NCI-H226 (cell line): ENCODE data around the gene ANKFN1.
A peak's percentile ranks its signal among the peaks of the same experiment; 100 is the strongest.

Source experiments
- DNase-seq: peaks from one replicate; pipeline ENCODE4 v3.0.0-alpha.2; 2015

The ANKFN1 gene

GRCh38 chr17:56152874-56153602 lies at the start of gene ANKFN1:
Gene ANKFN1 (plus strand): TSS chr17:56153475. CDS start chr17:56212668, 59,193 bp downstream.
- DNase-seq, result no peak

DNA sequence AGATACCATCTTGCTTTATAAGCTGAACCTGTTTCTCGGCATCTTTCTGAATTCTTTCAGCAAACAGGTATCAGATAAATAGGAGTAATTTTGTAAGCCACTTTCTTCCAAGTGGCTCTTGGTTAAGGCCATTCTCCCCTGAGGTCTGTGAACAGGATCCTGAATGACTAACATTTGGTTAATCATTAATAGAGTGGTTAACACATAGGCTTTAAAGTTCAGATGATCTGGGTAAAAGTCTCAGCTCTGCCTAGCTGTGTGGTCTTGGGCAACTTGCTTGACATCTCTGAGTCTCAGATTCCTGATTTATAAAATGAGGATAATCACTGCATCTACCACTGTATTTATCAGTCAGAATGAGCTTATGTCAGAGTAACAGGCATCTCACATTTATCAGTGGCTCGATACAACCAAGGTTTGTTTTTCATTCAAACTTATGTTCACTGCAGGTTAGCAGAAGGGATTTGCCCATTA lies 44.4 kb upstream of the ANKFN1 start:
- no peak for DNase-seq

DNA sequence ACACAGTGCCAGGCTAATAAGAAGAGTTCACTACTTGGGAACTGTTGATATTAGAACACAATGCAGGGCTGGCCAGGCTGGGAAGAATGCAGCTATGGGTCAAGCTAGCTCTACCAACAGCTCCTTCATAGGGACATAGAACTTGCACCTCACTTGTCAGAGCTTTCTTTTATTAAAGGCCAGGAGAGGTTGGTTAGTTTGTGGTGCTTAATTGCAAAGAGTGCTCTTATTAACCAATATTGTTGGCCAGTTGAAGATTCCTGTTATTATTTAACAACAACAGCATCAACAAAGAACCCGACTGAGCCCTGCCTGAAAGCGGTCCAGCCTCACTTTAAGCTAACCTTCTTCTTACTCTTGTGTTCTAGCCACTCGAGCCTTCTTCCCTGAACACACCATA lies 43.4 kb upstream of the ANKFN1 start:
- no peak for DNase-seq

GRCh38 chr17:56110463-56111135 lies 42.7 kb upstream of the ANKFN1 start:
- DNase-seq, result no peak

- no peak for DNase-seq
Measured at GRCh38 chr17:56111706-56112485, 41.4 kb upstream of the ANKFN1 start.

GRCh38 chr17:56113486-56113885 lies 39.8 kb upstream of the ANKFN1 start:
- no peak for DNase-seq

- no peak for DNase-seq
Measured at GRCh38 chr17:56114469-56114868, 38.8 kb upstream of the ANKFN1 start.

DNA sequence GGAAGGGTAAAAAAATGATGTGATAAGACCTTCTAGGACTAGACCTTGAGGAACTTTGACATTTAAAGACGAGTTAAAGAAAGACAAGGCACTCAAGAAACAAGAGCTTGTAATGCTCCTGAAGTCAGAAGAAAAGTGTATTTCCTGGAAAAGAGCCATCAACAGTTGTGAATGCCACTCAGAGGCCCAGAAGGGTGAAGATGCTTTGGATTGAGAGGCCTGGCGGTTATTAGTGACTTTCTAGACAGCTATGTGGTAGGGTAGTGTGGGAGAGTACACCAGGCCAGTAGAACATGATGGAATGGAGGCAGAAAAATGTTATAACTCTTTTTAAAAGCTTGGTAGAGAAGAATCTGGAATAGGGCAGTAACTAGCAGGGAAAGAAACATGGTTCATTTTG lies 34.1 kb upstream of the ANKFN1 start:
- DNase-seq, result no peak

GRCh38 chr17:56119936-56120335 lies 33.3 kb upstream of the ANKFN1 start:
- no peak for DNase-seq

DNA sequence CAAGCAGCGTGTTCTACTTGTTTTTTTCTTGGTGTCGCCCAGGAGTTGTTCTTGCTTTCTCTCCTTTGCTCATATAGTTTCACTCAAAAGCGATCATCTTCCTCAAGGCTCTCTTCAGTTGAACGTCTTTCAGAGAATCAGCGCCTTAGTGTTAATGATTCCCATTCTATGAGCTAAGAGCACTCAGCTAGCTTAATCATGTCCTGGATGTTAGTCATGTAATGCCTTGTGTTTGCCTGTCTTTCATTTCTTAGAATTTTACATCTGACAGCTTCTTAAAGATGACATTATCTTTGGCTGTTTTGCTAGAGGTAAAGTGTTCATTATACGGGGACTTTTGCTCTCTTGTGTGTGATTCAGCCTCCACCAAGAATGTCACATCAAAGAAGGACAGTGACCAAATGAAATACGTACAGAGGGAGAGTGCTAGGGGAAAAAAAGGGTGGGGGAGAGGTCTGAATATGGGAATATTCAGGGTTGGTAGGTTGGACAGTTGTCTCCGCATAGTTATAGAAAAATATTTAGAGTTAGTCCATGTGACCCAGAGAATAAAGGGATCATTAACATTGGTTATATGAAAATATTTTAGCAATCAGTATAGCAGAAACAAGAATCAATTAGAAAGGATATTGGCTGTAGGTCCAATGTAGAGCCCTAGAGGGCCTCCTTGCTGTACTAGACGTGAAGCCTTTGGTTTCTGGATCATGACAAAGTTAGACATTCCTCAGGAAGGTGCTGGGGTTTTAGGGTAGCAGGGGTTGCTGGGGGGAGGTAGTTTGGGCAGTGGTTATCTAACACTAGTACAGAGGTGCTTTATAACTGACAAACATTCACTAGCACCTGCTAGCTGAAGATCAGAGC lies 31.9 kb upstream of the ANKFN1 start:
- no peak for DNase-seq

DNA sequence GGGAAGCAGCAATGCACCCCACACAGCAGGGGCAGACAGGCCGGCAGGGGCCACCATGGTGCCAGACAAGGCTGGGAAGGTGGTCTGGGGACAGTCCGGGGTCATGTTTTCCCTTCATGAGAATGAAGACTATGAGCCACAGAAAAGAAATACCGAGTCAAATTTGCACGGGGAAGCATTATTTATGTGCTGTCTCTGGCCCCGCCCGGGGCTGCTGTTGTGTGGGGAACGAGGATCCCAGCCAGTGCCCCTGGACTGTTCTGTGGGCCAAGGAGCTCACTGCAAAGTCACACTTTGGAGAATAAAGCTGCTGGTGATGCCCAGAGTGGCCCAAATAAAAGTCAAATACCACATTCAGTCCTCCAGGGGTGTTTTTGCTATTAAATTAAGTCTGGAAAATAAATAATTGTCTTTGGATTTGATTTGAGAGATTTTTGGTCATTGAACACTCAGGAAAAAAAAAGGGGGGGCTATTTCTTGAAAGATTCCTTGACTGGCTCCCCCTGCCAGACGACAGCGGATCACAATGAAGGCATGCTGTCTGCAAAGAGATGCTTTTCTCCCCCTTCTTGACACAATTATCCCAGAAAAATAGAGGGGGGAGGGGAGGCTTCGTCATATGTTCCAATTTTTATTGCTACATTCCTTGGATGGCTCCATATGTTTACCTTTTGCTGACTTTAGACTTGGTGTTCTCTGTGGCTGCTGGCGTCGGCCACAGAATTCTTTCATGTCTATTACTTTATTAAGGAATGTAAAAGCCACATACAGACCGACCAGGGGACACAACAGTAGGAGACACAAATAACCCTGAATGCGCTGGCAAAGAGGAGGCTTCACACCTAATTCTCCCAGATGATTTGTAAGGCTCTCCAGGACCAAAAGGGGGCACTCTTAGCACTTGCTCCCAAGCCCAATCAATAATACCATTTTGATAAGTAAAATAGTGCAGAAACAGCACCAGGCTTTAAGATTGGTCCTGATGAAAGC lies 27.1 kb upstream of the ANKFN1 start:
- DNase-seq, result no peak

- no peak for DNase-seq
Measured at GRCh38 chr17:56130026-56130425, 23.2 kb upstream of the ANKFN1 start.

- DNase-seq, result no peak
Measured at GRCh38 chr17:56130631-56131030, 22.6 kb upstream of the ANKFN1 start.

DNA sequence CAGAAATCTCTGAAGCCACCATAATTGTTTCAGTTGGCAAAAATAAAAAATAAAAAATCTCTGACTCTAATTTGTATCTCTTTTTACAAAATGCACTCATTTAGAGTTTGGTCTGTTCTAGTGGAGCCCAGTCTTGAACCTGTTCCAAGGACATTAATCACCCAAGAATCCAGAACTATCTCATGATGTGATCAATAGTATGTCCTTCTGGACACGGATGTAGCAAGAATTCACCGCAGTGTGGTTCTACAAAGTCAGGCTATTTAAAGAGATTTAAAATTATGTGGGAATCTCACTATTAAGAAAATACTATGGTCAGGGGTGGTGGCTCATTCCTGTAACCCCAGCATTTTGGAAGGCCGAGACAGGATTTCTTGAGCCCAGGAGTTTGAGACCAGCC lies 21.8 kb upstream of the ANKFN1 start:
- no peak for DNase-seq

DNA sequence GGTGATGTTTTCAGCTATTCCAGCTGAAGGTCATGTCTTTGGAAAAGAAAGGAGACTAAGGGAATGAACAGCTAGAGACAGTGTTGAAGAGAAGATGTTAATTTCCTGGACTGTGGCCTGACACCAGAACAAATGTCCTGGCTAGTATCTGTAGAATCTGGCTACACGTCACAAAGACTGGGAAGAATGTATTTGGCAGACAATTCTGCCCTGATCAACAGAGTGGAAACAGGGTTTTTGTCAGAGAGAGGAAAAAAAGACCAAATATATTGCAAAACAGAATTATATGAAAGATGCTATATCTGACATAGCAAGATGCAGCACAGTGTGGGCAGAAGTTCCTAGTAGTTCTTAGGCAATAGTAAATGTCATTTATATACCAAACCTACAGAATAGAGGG lies 17.0 kb upstream of the ANKFN1 start:
- DNase-seq, result no peak

GRCh38 chr17:56141046-56141839 lies 12.0 kb upstream of the ANKFN1 start:
- no peak for DNase-seq

DNA sequence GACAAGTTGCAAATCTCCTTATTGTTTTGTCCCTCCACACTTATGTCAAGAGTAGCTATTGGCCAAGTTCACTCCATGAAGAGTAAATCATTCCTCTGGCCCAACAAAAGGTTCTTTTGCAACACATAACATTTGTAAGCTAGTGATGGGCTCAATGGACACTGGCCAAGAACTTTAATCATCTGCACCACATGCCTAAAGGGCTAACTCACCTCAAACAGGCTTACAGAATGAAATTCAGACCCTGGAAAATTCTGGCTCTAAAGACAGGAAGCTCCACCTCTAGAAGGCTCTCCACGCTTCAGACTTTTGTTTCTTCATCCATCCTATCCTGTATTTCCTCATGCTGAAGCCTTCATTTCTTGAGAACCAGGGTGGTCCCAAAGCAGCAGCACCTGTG lies 10.9 kb upstream of the ANKFN1 start:
- peak; percentile 52 for DNase-seq

DNA sequence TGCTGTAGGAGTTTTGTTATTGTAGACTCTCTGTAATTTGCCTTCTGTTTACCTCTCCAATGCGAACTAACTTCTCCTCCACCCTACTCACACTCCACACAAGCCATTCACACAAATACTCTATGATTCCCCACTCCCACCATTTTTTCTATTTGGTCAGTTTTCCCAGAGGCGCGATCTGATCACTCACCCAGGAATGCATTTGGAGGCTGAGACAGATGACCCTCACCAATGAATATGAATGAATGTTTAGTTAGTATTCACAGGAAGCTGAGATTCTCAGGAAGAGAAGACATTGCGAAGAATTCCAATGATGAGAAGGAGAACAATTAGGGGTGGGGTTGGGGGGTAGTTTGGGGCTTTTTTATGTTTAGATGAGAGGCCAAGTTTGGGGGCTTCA lies 10.5 kb upstream of the ANKFN1 start:
- no peak for DNase-seq

- DNase-seq, result no peak
Measured at GRCh38 chr17:56144223-56144622, 9.1 kb upstream of the ANKFN1 start.

DNA sequence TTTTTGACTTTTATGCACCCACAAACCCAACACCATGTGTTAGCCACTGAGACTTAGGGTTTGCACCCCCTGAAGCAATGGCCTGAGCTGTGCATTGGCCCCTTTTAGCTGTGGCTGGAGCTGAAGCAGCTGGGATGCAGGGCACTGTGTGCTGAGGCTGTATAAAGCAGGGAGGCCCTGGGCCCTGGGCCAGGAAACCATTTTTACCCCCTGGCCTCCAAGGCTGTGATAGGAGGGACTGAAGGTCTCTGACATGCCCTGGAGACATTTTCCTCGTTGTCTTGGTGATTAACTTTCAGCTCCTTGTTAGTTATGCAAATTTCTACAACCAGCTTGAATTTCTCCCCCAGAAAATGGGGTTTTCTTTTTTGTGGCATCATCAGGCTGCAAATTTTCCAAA lies 6.7 kb upstream of the ANKFN1 start:
- no peak for DNase-seq

GRCh38 chr17:56148333-56148732 lies 4.9 kb upstream of the ANKFN1 start:
- DNase-seq, result no peak
